ENCODE data around the gene FTL. TPM values are rescaled to one million over a fixed set of nuclear protein-coding genes. Genes with fewer than 3 reads are reported as not detected.

Gene FTL
- 3,310 and 5,078 TPM in 2 replicates for total RNA-seq

GRCh38 chr19:48965040-48965805 lies at the start of gene FTL:
FTL (plus strand) TSS chr19:48965309; CDS start chr19:48965508, 199 bp downstream.

GRCh38 chr19:48933382-48933932 lies 31.7 kb upstream of the FTL start, which contains the start of gene DHDH:
DHDH (plus strand) TSS chr19:48933699; CDS start chr19:48933722, 23 bp downstream.

GRCh38 chr19:48954595-48955307 lies 10.4 kb upstream of the FTL start, which contains the start of gene BAX:
BAX (plus strand) TSS chr19:48954875; CDS start chr19:48954929, 54 bp downstream.

GRCh38 chr19:48993175-48994034 lies 28.3 kb downstream of the FTL start, which contains the start of the genes GYS1 and RUVBL2:
GYS1 (minus strand) TSS chr19:48993309; CDS start chr19:48993112, 197 bp downstream.
RUVBL2 (plus strand) TSS chr19:48993887; CDS start chr19:48993912, 25 bp downstream.

Small RNA genes lying within 50 kb of the gene (small RNA-seq; reads per million reads assigned to genes)
- not detected for gene AC026803.1
- gene MIR6798 = not detected

Other genes with a start within 250 kb of the FTL start
- 1.7 and 2.9 TPM in 2 replicates for gene MAMSTR, start 245.6 kb upstream of the FTL start, total RNA-seq
- gene RASIP1, start 224.7 kb upstream of the FTL start, total RNA-seq = 0.91 and 1.3 TPM in 2 replicates
- gene IZUMO1, start 218.4 kb upstream of the FTL start, total RNA-seq = not detected in 2 replicates
- gene FUT1, start 212.7 kb upstream of the FTL start, total RNA-seq = 0.22 TPM in 1 of 2 replicates, not detected in the other
- gene FGF21, start 209.8 kb upstream of the FTL start, total RNA-seq = not detected in 2 replicates
- gene BCAT2, start 154.3 kb upstream of the FTL start, total RNA-seq = 21.4 and 28.0 TPM in 2 replicates
- 2.2 and 6.8 TPM in 2 replicates for gene HSD17B14, start 128.8 kb upstream of the FTL start, total RNA-seq
- 23.1 and 31.3 TPM in 2 replicates for gene PLEKHA4, start 96.7 kb upstream of the FTL start, total RNA-seq
- gene PPP1R15A, start 92.9 kb upstream of the FTL start, total RNA-seq = 59.2 and 70.2 TPM in 2 replicates
- 0.11 TPM in 1 of 2 replicates, not detected in the other for gene TULP2, start 66.6 kb upstream of the FTL start, total RNA-seq
- gene NUCB1, start 65.0 kb upstream of the FTL start, total RNA-seq = 258 and 269 TPM in 2 replicates
- 0.13 and 0.32 TPM in 2 replicates for gene DHDH, start 31.6 kb upstream of the FTL start, total RNA-seq
- 34.5 and 37.1 TPM in 2 replicates for gene BAX, start 10.4 kb upstream of the FTL start, total RNA-seq
- gene GYS1, start 28.0 kb downstream of the FTL start, total RNA-seq = 37.5 and 61.8 TPM in 2 replicates
- gene RUVBL2, start 28.6 kb downstream of the FTL start, total RNA-seq = 121 and 122 TPM in 2 replicates
- not detected in 2 replicates for gene LHB, start 51.8 kb downstream of the FTL start, total RNA-seq
- not detected in 2 replicates for gene CGB3, start 59.0 kb downstream of the FTL start, total RNA-seq
- gene CGB2, start 66.6 kb downstream of the FTL start, total RNA-seq = not detected in 2 replicates
- gene CGB1, start 71.6 kb downstream of the FTL start, total RNA-seq = not detected in 2 replicates
- gene CGB5, start 78.5 kb downstream of the FTL start, total RNA-seq = not detected in 2 replicates
- gene CGB8, start 83.8 kb downstream of the FTL start, total RNA-seq = not detected in 2 replicates
- gene CGB7, start 92.4 kb downstream of the FTL start, total RNA-seq = 0.13 and 0.32 TPM in 2 replicates
- gene NTF4, start 99.5 kb downstream of the FTL start, total RNA-seq = not detected in 2 replicates
- gene KCNA7, start 107.4 kb downstream of the FTL start, total RNA-seq = not detected in 2 replicates
- 85.6 and 88.4 TPM in 2 replicates for gene SNRNP70, start 120.1 kb downstream of the FTL start, total RNA-seq
- gene LIN7B, start 149.1 kb downstream of the FTL start, total RNA-seq = 2.8 and 3.7 TPM in 2 replicates
- 0.26 and 0.65 TPM in 2 replicates for gene C19orf73, start 153.8 kb downstream of the FTL start, total RNA-seq
- 0.91 and 1.4 TPM in 2 replicates for gene PPFIA3, start 154.2 kb downstream of the FTL start, total RNA-seq
- gene HRC, start 190.1 kb downstream of the FTL start, total RNA-seq = not detected in 2 replicates
- gene TRPM4, start 192.5 kb downstream of the FTL start, total RNA-seq = 13.4 and 17.0 TPM in 2 replicates